H4 (cell line): ENCODE data around the gene CCDC116. TPM values are rescaled to one million over a fixed set of nuclear protein-coding genes. Genes with fewer than 3 reads are reported as not detected.
"Not testable (repeated sequence)": the region's sequence is repeated elsewhere in the genome, so short reads cannot be mapped to it uniquely, and the experiment has no call there.

Experiments
- DNase-seq: peaks from one replicate; pipeline ENCODE4 v3.0.0-alpha.2; 2015; ENCODE audit warnings: low spot score
- total RNA-seq: library from RNA; depleted of rRNA; stranded (reverse); fragments of >200 nt; shearing (Covaris generic); gene quantifications from 2 replicates; pipeline ENCODE4 v1.2.3, GENCODE V29; 2014; rRNA removed

CCDC116 gene, protein sequence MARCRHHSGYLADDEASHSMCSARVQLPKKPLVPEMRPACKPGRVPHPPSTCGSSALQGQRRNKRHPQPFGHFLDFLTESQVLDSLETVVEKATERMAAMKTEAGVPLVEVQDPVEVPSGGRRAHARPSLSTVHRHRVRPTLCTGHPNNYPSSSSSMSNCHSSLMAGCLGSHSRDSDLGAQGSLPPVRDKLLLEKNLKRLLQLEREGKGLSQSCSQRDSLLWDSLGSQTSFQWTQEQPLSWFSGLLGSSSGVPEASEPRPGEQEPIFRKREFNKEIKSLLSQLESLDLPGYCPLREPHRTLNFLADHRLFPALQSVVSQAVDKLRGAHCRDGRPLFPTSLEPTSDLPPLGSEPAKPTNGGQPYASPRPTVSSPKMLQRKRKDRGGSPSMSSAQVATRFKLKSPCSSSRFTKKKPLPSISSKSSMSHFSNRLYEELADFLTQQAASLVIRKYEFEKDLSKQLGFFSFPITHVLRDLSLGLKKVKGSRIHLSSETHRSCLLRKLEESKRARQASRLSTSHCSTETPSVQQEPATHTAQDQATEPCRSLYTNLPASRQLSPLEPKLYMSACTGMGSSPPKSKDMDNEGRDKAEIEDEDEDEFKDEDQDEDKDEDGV
- total RNA-seq = 0.10 TPM in 1 of 2 replicates, not detected in the other

DNA sequence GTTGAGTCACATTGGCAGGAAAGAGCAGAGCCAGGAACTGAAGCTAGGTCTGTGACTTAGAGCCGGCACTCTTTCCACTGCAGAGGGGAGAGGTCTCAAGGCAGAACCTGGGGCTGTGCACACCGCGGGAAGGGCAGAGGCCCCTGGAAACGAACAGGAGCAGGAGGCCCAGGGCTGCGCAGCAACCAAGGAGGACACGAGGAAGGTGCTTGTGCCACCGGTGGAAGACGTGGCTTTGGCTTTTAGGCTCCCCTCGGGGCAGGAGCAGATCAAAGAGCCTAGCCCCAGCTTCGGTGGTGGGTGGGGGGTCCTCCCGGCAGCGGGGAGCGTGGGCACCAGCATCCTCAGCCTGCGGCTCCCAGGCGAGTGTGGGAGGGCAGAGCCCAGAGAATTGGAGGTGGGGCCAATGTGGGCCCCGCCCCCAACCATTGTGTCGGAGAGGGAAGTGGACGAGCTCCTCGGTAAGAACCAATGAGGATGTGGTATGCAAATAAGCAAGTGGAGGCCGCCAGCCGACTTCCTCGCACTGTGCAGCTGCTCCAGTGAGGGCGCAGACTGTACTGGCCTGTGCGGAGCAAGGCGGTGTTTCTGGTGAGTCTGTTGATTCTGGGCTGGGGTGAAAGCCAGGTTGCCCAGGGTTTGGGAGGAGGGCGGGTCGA is at the start of gene CCDC116:
TSS of gene CCDC116 (plus strand) at position 524 of the 659 bp plus-strand sequence. CDS start 422 bp downstream, outside the sequence.
- DNase-seq = no peak

DNA sequence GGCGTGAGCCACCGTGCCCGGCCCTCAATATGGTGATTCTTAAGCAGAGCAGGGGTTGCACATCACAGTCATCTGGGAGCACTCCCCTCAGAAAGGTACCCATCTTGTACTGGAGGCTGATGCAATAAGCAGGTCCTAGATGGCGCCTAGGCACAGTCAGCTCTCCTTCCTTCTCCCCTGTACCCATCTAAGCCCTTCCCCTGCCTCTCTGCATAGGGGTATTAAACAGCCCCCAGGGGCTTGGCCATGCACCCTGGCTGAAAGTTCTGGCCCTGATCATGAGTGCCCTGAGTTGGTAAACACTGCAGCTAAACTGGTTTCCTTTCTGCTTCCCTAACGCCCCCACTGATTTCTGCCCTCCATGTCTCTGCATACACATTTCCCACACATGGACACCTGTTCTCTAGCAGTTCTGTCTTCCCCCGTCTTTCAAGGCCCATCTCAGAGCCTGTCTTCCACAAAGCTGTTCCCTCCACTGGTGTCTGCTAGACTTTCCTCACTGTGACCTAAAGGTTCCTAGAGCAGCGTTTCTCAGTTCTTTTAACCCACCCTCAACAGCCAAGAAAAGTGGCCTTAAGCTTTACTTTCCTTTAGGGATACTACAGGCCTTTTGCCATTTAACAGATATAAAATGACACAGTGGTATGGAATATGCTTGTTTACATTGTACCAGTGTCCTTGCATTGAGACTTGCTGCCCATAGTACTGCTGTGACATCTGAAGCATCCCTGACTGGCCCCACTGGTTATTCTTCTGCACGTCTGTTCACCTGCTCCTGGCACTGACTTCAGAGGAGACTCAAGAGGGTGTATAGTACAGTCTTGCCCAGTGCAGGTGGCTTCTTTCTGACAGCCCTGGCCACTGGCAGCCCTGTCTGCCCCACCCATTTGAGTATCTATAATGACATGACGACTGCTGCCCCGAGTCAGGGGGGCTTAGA is 49.5 kb upstream of the CCDC116 start:
- DNase-seq = no peak

DNA sequence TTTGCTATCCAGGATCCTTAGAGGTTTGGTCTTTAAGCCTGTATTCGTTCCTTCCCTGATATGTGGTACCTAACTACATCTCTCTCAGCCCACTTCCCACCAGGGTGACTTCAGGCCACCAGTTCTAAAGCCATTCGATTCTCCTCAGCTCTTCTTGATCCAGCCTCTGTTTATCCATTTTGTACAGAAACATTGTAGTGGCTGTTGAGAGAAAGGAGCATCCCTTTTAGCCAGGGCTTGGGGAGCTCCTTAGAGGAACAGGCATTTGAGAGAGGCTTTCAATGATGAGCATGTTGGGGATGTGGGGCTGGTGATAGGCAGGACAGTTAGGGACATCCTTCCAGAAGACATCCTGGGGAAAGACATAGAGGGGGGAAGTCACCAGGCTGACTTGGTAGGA is 47.2 kb upstream of the CCDC116 start:
- DNase-seq = no peak

DNA sequence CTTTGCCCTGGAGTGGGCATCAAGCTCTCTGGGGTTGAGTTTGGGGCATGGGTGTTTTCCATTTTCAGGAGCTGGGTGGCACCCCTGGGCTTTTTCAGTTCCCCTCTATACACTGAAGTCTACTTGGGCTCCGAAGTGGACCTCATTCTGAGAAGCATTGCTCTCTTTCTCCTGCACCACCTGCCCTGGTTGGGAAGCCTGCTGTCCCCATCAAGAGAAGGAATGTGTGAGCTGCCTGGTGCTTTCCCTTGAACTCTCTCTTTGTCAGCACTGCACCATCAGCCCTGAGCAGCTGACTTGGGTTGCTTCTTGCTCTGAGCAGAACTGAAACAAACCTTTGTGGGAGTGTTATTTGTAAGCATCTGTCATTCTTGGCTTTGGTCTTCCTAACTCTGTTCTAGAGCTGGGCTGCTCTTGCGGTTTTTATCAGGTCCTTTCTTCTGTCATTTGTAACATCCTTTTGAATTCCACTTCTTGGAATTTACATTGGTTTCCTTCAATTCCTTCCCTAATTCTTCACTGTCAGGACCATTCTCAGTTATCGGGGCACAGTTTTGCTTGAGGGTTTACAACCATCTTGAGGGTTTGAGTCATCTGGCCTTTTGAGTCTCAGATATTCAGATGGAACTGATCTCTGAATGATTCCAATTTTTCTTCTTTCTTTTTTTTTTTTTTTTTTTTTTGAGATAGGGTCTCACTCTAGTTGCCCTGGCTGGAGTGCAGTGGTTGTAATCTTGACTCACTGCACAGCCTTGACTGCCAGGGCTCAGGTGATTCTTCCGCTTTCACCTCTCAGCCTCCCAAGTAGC is 44.6 kb upstream of the CCDC116 start:
- DNase-seq = no peak

DNA sequence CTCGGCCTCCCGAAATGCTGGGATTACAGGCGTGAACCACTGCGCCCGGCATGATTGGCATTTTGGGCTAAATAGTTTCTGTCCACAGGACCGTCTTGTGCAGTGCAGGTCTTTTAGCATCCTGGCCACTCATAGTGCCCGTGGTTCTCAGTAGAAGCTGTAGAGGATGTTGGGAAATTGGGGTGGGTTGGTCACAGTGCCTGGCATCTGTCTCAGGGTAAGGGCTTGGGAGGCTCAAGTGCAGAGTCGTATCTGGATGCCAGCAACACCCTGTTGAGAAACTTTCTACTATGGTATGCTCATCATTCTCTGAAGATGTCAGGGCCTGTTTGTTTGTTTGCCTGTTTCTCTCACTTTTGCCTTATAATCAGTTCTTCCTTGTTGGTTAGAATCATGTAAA is 43.2 kb upstream of the CCDC116 start:
- no peak for DNase-seq

DNA sequence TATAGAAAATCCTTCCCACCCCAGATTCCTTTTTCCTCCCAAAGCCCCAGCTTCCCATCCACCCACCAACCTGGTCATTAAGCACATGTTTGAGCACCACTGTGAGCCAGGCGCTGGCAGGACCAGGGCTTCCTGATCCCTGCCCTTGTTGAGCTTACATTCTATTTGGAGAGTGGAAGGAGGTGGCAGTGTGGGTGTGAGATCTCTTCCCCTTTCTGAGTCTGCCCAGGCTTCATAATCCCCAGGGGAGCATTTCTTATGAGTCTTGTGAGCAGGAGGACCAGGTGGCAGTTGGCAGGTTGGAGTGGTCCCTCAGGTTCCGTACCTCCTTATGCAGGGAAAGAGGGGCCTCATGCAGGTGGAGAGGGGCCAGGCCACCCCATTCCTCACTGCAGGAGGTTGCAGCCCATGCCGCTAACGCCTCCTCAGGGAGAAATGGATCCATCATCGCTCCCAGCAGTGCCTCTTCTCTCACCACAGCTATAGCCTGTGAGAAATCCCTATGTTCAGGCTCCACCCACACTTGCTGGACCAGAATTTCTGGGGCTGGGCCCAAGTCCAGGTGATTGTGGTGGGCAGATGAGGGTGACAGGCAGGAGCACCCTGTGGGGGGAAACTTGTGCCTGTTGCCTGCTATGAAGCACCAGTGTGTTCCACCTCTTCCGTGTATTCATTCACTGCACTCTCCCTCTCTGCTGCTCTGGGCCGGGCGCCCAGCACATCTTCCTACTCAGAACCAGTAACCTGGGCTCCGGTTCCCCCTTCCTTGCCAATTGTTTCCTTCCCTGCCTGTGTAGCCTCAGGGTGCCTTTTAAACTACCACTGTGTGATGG is 41.5 kb upstream of the CCDC116 start:
- no peak for DNase-seq

DNA sequence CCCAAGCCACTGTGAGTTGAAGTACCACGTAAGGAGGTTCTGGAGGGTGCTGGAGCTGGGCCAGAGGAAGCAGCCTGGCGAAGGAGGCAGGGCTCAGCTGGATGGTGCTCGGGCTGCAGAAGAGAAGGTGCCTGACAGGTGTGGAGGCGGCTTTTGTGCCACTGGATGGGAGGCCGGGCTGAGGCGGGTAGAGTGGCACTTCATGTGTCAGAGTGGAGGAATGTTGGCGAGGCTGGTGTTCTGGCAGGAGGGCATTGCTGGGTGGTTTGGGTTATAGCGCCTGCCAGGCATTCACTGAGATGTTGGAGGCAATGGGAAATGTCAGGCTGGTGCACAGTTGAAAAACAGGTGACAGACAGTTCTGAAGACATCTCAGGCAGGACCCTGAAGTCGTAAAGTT is 40.9 kb upstream of the CCDC116 start:
- DNase-seq = no peak

DNA sequence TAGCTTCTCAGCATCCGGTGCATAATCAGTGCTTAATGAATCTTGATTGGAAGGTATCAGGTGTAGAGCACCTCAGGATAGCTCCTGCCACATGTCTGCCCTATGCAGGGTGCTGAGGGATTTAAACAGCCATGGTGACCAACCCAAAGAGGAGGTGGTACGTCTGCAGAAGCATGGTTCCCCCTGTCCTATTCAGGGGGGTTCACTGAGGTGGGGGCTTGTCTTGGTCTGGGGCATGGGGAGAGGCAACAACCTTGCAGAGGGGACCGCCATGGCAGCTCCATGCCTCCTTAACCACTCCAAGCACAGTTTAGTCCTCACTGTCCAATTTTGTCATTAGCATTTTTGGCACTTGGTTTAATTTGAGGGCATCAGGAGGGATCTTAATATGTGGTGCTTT is 40.1 kb upstream of the CCDC116 start:
- DNase-seq = no peak

DNA sequence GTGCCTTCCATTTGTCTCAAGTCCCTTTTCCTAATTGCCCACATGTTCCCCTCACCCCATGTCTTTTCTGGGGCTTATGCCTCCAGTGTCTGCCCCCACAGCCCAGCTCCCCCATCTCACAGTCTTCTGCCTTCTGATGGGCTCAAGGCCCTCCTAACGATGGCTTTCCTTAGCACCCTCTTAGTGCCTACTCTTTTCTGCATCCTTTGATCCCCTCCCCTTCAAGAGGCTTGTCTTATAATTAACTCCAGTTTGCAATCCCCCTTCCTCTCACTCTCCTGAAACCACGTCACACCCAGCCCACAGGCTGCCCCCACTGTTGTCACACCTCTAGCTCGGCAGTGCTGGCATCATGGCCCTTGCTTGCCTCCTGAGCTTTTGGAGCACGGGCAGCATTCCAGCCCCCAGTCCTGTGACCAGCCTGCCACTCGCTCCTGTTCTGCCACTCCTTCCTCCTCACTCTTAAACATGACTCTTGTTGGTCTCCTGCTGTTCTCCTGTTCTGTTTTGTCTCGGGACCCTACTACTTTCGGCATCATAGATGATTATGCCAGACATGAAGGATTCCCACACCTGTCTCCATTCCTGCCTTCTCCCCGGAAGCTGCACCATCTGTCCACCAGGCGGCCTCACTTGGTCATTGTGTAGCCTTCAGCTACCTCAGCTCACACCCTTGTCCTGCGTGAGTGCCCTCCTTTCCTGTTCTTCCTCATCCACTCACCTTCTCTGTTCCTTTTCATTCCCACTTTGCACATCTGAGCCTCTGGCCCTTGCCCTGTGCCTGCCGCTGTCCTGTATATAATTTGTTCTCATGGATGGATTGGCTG is 38.9 kb upstream of the CCDC116 start:
- no peak for DNase-seq

DNA sequence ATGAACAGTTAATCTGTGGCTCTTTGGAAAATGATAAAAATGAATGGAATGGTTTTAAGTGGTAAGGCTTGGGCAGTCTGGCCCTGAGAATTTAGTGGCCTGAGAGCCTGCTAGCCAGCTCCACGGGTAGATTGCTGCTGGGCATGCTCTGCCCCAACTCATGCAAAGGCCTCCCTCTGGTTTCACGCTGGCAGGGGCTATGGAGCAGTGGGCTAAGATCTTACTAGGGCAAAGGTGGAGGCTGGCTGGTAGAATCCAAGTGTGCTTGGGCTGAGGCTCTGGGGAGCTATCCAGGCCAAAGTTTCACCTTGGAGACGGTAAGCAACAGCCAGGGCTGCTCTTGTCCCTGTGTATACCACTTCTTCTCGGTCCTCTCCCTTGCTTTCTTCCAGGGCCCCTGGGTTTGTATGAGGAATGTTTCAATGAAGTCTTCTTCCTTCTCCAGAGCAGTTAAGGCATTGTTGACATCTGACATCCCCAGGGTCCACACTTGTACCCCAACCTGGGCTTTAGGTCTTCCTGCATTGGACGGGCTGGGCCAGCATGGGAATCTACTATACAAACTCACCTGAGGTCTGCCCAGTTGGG is 37.6 kb upstream of the CCDC116 start:
- no peak for DNase-seq

DNA sequence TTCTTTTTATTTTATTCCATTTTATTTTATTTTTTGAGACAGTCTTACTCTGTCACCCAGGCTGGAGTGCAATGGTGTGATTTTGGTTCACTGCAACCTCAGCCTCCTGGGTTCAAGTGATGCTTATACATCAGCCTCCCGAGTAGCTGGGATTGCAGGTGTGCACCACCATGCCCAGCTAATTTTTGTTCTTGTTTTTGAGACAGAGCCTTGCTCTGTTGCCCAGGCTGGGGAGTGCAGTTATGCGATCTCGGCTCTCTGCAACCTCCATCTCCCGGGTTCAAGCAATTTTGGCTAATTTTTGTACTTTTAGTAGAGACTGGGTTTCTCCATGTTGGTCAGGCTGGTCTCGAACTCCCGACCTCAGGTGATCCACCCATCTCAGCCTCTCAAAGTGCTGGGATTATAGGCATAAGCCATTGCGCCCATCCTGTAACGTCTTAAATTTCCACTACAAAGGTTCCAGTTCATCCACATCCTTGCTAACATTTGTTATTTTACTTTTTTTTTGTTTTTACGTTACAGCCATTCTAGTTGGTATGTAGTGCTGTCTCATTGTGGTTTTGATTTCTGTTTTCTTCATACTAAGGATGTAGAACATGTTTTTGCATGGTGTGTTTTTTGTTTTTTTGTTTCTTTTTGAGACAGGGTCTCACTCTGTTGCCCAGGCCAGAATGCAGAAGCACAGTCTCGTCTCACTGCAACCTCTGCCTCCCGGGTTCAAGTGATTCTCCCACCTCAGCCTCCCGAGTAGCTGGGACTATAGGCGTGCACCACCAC is 36.0 kb upstream of the CCDC116 start:
- DNase-seq = not testable (repeated sequence)

DNA sequence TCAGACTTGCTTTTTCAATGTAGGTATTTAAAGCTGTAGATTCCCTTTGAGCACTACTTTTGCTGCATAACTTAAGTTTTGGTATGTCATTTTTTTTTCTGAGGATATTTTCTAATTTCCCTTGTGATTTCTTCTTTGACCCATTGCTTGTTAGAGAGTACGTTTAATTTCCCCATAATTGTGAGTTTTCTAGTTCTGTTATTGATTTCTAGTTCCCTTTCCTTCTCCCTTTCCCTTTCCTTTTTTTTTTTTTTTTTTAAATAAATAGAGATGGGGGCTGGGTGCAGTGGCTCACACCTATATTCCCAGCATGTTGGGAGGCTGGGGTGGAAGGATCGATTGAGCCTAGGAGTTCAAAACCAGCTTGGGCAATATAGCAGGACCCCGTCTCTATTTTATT is 34.3 kb upstream of the CCDC116 start:
- no peak for DNase-seq

DNA sequence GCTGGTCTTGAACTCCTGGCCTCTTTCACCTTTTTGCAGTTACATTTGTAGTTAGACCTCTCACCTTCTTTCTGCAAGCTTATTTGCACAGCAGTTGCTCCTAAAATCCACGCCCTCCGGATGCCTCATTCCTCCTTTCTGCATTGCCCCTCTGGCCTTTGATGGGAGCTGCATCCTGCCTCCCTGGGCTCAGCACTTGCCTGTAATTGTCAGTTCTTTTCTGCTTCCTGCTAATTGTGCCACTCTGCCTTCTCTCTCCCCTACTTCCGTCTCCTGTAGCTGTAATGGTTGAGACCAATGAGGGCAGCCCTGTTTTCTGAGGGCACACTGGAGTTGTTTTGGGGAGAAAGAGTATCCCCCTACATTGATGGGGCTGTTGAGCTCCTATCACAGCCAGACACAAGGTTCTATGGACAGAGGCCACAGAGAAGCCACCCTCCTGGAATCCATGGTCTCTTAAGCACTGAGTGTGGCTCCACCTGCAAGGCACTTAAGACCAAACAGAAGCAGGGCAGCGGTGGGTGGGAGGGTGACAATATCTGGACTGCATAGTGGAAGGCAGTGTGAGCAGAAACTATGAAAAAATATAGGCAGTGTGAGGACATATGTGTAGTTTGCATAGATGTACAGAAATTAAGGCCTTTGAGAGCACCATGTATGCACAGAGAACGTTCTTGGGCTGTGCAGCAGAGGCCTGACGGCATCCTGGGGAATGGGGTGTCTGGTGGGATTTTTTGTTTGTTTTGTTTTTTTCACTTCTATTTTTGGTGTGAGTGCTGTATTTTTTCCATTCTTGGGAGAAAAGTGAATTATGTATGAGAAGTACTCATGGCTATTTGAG is 33.3 kb upstream of the CCDC116 start:
- no peak for DNase-seq

DNA sequence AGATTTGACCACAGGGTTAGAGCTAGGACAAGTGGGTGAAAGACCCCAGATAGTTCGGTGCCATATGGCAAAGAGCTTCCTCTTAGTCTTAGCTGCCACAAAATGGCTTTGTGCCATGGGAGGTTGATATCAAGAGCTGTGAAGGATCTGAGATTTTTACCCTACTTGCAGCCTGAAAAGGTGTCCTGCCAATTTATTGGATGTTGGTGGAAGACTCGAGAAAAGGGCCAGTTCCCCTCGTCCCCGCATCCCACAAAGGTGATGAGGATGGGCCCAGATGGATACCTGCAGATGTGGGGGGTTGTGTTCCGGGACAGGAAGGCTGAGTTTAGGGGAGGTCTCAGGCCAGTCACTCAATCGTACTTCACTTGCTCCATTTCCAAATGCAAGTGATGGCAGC is 30.0 kb upstream of the CCDC116 start:
- no peak for DNase-seq

DNA sequence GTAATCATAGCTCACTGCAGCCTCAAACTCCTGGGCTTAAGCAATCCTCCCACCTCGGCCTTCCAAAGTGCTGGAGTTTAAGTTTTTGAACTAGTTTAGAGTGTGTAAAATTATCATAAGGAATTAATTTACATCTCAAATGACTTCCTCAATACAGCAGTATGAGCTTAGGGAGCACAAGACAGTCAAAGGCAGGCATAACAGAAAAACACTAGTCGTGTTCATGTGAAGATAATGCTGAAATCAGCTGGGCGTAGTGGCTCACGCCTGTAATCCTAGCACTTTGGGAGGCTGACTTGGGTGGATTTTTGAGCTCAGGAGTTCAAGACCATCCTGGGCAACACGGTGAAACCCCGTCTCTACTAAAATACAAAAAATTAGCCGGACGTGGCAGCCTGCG is 28.6 kb upstream of the CCDC116 start:
- DNase-seq = no peak

DNA sequence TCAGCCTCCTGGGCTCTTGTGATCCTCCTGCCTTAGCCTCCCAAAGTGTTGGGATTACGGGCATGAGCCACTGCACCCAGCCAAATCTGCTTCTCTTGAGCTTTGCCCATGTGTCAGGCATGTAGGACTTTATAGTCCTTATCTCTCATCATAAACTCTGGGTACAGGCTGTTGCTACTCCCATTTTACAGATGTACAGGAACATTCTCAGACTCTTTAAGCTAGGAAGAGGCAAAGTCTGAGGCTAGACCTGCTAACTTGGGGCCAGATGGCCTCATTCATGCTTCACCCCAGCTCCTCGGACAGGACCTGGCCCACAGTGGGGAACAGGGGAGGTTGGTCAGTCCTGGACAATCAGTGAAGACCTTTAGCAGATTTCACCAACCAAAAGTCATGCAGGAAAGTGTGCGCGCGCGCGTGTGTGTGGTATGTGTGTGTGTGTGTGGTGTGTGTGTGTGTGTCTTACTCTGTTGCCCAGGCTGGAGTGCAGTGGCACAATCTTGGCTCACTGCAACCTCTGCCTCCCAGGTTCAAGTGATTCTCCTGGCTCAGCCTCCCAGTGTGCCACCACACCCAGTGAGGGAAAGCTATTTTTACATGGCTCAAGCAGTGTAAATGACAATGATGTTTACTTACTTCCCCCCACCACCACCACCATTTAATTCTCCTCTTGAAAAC is 26.5 kb upstream of the CCDC116 start:
- DNase-seq = no peak
